ENCODE measurements around the gene DIPK1B. TPM values are rescaled to one million over a fixed set of nuclear protein-coding genes. Genes with fewer than 3 reads are reported as not detected.
"Not testable (repeated sequence)": the region's sequence is repeated elsewhere in the genome, so short reads cannot be mapped to it uniquely, and the experiment has no call there.

The DIPK1B gene
- polyA plus RNA-seq, 1 of the 3 experiments (the other 2 are of a cell fraction): 24.5 TPM

DNA sequence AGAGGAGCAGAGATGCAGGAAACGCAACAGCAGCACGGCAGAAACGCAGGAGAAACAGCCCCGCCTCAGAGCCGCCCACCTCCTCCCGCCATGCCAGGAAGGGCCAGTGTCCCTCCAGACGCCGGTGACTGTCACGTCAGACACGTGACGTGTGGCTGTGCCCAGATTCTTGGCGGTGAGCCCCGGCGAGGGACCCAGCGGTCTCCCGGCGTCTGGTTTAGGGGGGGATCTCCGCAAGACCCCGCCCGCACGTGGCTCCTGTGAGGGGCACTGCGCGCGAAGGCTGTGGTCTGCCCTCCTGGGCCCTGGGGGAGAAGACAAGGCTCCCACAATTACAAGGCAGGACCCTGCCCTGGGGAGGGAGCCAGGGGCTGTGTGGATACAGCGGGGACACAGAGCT is 48.1 kb downstream of the DIPK1B start:
- Histone ChIP-seq H3F3A (replicated peaks; ENCODE audit: insufficient read depth) (no peaks in the 10 kb centered on the region), H3K4me2 (no peak overlapping the region), H2AFZ (ENCODE audit: low read depth) (no peak overlapping the region), H3K9ac (no peak overlapping the region), H3K27me3 (ENCODE audit: insufficient read depth) (no peaks in the 10 kb centered on the region), H3K27ac (ENCODE audit: low read depth in 2 of 2, low read length in 1 of 2) (no peak overlapping the region), H3K36me3 (replicated peaks in 1 of 2; ENCODE audit: control insufficient read depth in 1 of 2, insufficient read depth in 2 of 2, low read length in 1 of 2) (no peaks in the 10 kb centered on the region), H3K4me1 (ENCODE audit: control insufficient read depth in 1 of 2, insufficient read depth in 2 of 2, low read depth in 1 of 2, low read length in 1 of 2) (peaks cover 0 to 16% of the 10 kb centered on the region in 2 experiments; a peak in 1 of 4 replicates), H4K20me1 (ENCODE audit: insufficient read depth) (no peaks in the 10 kb centered on the region), H3K4me3 (ENCODE audit: low read depth in 2 of 2, low read length in 1 of 2) (no peak overlapping the region; a peak in 1 of 4 replicates), H3K9me2 (no peaks in the 10 kb centered on the region), H3K9me3 (no peaks in the 10 kb centered on the region), H3K79me2 (ENCODE audit: insufficient read depth) (no peaks in the 10 kb centered on the region)
- TF ChIP-seq CHD2 (IDR thresholded peaks at IDR 0.05; ENCODE audit: low read length, partially characterized antibody) (no peak), NFIC (IDR thresholded peaks at IDR 0.05; ENCODE audit: borderline replicate concordance) (no peak), TEAD4 (IDR thresholded peaks at IDR 0.05; ENCODE audit: borderline replicate concordance, insufficient read depth) (no peak)
- TF ChIP-seq, protein P1, sequence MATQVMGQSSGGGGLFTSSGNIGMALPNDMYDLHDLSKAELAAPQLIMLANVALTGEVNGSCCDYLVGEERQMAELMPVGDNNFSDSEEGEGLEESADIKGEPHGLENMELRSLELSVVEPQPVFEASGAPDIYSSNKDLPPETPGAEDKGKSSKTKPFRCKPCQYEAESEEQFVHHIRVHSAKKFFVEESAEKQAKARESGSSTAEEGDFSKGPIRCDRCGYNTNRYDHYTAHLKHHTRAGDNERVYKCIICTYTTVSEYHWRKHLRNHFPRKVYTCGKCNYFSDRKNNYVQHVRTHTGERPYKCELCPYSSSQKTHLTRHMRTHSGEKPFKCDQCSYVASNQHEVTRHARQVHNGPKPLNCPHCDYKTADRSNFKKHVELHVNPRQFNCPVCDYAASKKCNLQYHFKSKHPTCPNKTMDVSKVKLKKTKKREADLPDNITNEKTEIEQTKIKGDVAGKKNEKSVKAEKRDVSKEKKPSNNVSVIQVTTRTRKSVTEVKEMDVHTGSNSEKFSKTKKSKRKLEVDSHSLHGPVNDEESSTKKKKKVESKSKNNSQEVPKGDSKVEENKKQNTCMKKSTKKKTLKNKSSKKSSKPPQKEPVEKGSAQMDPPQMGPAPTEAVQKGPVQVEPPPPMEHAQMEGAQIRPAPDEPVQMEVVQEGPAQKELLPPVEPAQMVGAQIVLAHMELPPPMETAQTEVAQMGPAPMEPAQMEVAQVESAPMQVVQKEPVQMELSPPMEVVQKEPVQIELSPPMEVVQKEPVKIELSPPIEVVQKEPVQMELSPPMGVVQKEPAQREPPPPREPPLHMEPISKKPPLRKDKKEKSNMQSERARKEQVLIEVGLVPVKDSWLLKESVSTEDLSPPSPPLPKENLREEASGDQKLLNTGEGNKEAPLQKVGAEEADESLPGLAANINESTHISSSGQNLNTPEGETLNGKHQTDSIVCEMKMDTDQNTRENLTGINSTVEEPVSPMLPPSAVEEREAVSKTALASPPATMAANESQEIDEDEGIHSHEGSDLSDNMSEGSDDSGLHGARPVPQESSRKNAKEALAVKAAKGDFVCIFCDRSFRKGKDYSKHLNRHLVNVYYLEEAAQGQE (IDR thresholded peaks at IDR 0.05; ENCODE audit: low read depth, low read length): no peak
- TF ChIP-seq, protein P2, sequence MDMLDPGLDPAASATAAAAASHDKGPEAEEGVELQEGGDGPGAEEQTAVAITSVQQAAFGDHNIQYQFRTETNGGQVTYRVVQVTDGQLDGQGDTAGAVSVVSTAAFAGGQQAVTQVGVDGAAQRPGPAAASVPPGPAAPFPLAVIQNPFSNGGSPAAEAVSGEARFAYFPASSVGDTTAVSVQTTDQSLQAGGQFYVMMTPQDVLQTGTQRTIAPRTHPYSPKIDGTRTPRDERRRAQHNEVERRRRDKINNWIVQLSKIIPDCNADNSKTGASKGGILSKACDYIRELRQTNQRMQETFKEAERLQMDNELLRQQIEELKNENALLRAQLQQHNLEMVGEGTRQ (IDR thresholded peaks at IDR 0.05; ENCODE audit: borderline replicate concordance, low read depth, low read length): no peak
- TF ChIP-seq, protein P3, sequence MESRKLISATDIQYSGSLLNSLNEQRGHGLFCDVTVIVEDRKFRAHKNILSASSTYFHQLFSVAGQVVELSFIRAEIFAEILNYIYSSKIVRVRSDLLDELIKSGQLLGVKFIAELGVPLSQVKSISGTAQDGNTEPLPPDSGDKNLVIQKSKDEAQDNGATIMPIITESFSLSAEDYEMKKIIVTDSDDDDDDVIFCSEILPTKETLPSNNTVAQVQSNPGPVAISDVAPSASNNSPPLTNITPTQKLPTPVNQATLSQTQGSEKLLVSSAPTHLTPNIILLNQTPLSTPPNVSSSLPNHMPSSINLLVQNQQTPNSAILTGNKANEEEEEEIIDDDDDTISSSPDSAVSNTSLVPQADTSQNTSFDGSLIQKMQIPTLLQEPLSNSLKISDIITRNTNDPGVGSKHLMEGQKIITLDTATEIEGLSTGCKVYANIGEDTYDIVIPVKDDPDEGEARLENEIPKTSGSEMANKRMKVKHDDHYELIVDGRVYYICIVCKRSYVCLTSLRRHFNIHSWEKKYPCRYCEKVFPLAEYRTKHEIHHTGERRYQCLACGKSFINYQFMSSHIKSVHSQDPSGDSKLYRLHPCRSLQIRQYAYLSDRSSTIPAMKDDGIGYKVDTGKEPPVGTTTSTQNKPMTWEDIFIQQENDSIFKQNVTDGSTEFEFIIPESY (IDR thresholded peaks at IDR 0.05; ENCODE audit: borderline replicate concordance, low read depth): no peak
- POLR2A ChIA-PET: no interaction called here
- whole genome bisulfite sequencing (ENCODE audit: low lambda C conversion rate): 95% methylated on average over 5 of the region's 25 CpGs
- no peak for DNase-seq
- CTCF ChIA-PET: interaction anchor here (0.6 to 4.8 kb wide), 12 partner anchors 9 to 275 kb away, joined by 3 to 53 read pairs (median 4); partner anchors contain the start of genes CCDC183 and LCN6

DNA sequence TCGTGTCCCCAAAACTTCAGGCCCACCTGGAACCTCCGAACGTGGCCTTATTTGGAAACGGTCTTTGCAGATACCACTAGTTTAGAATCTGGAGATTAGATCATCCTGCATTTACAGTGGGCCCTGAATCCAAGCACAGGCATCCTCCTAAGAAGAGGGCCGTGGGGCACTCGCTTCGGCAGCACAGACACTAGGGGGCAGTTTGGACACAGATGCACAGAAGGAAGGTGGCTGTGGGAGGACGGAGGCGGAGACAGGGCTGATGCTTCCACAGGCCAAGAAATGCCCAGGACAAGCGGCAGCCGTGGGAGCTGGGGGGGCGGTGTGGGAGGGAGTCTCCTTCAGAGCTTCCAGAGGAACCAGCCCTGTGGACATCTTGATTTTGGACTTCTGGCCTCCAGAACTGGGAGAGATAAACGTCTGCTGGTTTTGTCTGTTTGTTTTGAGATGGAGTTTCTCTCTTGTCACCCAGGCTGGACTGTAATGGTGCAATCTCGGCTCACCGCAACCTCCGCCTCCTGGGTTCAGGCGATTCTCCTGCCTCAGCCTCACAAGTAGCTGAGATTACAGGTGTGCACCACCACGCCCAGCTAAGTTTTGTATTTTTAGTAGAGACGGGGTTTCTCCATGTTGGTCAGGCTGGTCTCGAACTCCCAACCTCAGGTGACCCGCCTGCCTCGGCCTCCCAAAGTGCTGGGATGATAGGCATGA is 48.6 kb downstream of the DIPK1B start:
- H3K36me3 ChIP-seq (replicated peaks in 1 of 2; ENCODE audit: control insufficient read depth in 1 of 2, insufficient read depth in 2 of 2, low read length in 1 of 2); H3K27me3 ChIP-seq (ENCODE audit: insufficient read depth); H3F3A ChIP-seq (replicated peaks; ENCODE audit: insufficient read depth); H4K20me1 ChIP-seq (ENCODE audit: insufficient read depth); POLR2A ChIA-PET; H3K79me2 ChIP-seq (ENCODE audit: insufficient read depth); H3K9me2 ChIP-seq; H3K27ac ChIP-seq (ENCODE audit: low read depth in 2 of 2, low read length in 1 of 2); H3K4me3 ChIP-seq (ENCODE audit: low read depth in 2 of 2, low read length in 1 of 2); H3K9ac ChIP-seq; H3K9me3 ChIP-seq: not testable (repeated sequence)
- Histone ChIP-seq H3K4me1 (ENCODE audit: control insufficient read depth in 1 of 2, insufficient read depth in 2 of 2, low read depth in 1 of 2, low read length in 1 of 2) (peaks cover 0 to 16% of the 10 kb centered on the region in 2 experiments; a peak in 1 of 4 replicates), H3K4me2 (peak overlapping the region; percentile 40; the same call in 1 of the 2 replicates), H2AFZ (ENCODE audit: low read depth) (peak overlapping the region; percentile 83)
- CTCF ChIA-PET: interaction anchor here (0.6 to 4.8 kb wide), 16 partner anchors 8 to 274 kb away, joined by 3 to 53 read pairs (median 4); partner anchors contain the start of gene LCN6
- WGBS (ENCODE audit: low lambda C conversion rate): 53% methylated on average over 19 of the region's 22 CpGs
- DNase-seq: peak; percentile 81
- TF ChIP-seq EP300 (IDR thresholded peaks at IDR 0.05; ENCODE audit: borderline replicate concordance in 1 of 2, low read depth in 1 of 2, low read length in 1 of 2) (0 out of 4 replicates have a peak, but pooled peaks of 1 of the 2 experiments have one; percentile 10), RCOR1 (IDR thresholded peaks at IDR 0.05; ENCODE audit: low read length) (0 out of 2 replicates have a peak, but pooled peaks have one; percentile 16), CHD2 (IDR thresholded peaks at IDR 0.05; ENCODE audit: low read length, partially characterized antibody) (peak; percentile 27), GATA2 (CRISPR knock-in tag; IDR thresholded peaks at IDR 0.05) (peak; percentile 37), MXI1 (IDR thresholded peaks at IDR 0.05; ENCODE audit: low read depth, low read length) (peak; percentile 70), RAD21 (IDR thresholded peaks at IDR 0.05; ENCODE audit: low read length) (peak; percentile 51), SMC3 (IDR thresholded peaks at IDR 0.05; ENCODE audit: low read depth, low read length) (peak; percentile 28; the same call in 1 of the 2 replicates)
- TF ChIP-seq, protein P4, sequence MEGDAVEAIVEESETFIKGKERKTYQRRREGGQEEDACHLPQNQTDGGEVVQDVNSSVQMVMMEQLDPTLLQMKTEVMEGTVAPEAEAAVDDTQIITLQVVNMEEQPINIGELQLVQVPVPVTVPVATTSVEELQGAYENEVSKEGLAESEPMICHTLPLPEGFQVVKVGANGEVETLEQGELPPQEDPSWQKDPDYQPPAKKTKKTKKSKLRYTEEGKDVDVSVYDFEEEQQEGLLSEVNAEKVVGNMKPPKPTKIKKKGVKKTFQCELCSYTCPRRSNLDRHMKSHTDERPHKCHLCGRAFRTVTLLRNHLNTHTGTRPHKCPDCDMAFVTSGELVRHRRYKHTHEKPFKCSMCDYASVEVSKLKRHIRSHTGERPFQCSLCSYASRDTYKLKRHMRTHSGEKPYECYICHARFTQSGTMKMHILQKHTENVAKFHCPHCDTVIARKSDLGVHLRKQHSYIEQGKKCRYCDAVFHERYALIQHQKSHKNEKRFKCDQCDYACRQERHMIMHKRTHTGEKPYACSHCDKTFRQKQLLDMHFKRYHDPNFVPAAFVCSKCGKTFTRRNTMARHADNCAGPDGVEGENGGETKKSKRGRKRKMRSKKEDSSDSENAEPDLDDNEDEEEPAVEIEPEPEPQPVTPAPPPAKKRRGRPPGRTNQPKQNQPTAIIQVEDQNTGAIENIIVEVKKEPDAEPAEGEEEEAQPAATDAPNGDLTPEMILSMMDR (IDR thresholded peaks at IDR 0.05): peak; percentile 72

Data from SK-N-SH (cell line).